Hepatocyte (in vitro differentiated cells): ENCODE results near the gene DNAJC5.

Experiments used
- EZH2 ChIP-seq: fragments of 200-600 bp; sonication (generic); IDR thresholded peaks from 2 replicates; pipeline ENCODE4 v1.6.1; 2016; ENCODE audit warnings: antibody characterized with exemption, mild to moderate bottlenecking, borderline replicate concordance
- EZH2phosphoT487 ChIP-seq: fragments of 200-600 bp; sonication (generic); IDR thresholded peaks from one replicate; pipeline ENCODE4 v1.6.1; 2018; ENCODE audit warnings: antibody characterized with exemption, mild to moderate bottlenecking, low read depth, moderate library complexity; ENCODE audit not compliant: unreplicated experiment, severe bottlenecking
- TF ChIP-seq, protein P1 (sequence below): fragments of 200-600 bp; sonication (generic); IDR thresholded peaks from 2 replicates; pipeline ENCODE4 v1.5.1; 2016; ENCODE audit warnings: antibody characterized with exemption, mild to moderate bottlenecking; ENCODE audit not compliant: poor library complexity

- TF ChIP-seq EZH2phosphoT487 (no peak), EZH2 (no peak)
- TF ChIP-seq, protein P1, sequence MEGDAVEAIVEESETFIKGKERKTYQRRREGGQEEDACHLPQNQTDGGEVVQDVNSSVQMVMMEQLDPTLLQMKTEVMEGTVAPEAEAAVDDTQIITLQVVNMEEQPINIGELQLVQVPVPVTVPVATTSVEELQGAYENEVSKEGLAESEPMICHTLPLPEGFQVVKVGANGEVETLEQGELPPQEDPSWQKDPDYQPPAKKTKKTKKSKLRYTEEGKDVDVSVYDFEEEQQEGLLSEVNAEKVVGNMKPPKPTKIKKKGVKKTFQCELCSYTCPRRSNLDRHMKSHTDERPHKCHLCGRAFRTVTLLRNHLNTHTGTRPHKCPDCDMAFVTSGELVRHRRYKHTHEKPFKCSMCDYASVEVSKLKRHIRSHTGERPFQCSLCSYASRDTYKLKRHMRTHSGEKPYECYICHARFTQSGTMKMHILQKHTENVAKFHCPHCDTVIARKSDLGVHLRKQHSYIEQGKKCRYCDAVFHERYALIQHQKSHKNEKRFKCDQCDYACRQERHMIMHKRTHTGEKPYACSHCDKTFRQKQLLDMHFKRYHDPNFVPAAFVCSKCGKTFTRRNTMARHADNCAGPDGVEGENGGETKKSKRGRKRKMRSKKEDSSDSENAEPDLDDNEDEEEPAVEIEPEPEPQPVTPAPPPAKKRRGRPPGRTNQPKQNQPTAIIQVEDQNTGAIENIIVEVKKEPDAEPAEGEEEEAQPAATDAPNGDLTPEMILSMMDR: no peak
Measured at GRCh38 chr20:63893999-63894357, 948 bp upstream of the DNAJC5 start.
